Inferior parietal cortex (tissue), 1 donor: ENCODE results near the gene EED.

ENCODE experiments used
- DNase-seq: peaks from one replicate; pipeline ENCODE4 v3.0.0-alpha.2; 2016; ENCODE audit errors: extremely low spot score

The EED gene

GRCh38 chr11:86244522-86245368 lies at the start of gene EED:
Gene EED (plus strand): TSS chr11:86244753. CDS start chr11:86245230, 477 bp downstream.
- DNase-seq, result peak; percentile 91

GRCh38 chr11:86194998-86195397 lies 49.6 kb upstream of the EED start:
- DNase-seq, result no peak

GRCh38 chr11:86196085-86196696 lies 48.4 kb upstream of the EED start:
- DNase-seq, result no peak

GRCh38 chr11:86196913-86197312 lies 47.6 kb upstream of the EED start:
- DNase-seq, result no peak

GRCh38 chr11:86197448-86197847 lies 47.1 kb upstream of the EED start:
- DNase-seq, result peak; percentile 45

GRCh38 chr11:86198139-86198538 lies 46.4 kb upstream of the EED start:
- no peak for DNase-seq

- DNase-seq, result no peak
Measured at GRCh38 chr11:86199354-86199753, 45.2 kb upstream of the EED start.

GRCh38 chr11:86201371-86201884 lies 43.1 kb upstream of the EED start:
- no peak for DNase-seq

- no peak for DNase-seq
Measured at GRCh38 chr11:86202013-86202336, 42.6 kb upstream of the EED start.

- DNase-seq, result no peak
Measured at GRCh38 chr11:86204356-86204755, 40.2 kb upstream of the EED start.

GRCh38 chr11:86205421-86206336 lies 38.9 kb upstream of the EED start:
- DNase-seq, result no peak

GRCh38 chr11:86206337-86206695 lies 38.2 kb upstream of the EED start:
- no peak for DNase-seq

- DNase-seq, result no peak
Measured at GRCh38 chr11:86207413-86207812, 37.1 kb upstream of the EED start.

- DNase-seq, result no peak
Measured at GRCh38 chr11:86208572-86208971, 36.0 kb upstream of the EED start.

- no peak for DNase-seq
Measured at GRCh38 chr11:86209806-86210657, 34.5 kb upstream of the EED start.

GRCh38 chr11:86210898-86211297 lies 33.7 kb upstream of the EED start:
- DNase-seq, result no peak

GRCh38 chr11:86211619-86212018 lies 32.9 kb upstream of the EED start:
- DNase-seq, result no peak

- DNase-seq, result no peak
Measured at GRCh38 chr11:86212019-86212611, 32.4 kb upstream of the EED start.

GRCh38 chr11:86214710-86215109 lies 29.8 kb upstream of the EED start:
- no peak for DNase-seq

- peak; percentile 92 for DNase-seq
Measured at GRCh38 chr11:86218125-86219084, 26.1 kb upstream of the EED start.
